ENCODE results near the gene COL1A2. TPM values are rescaled to one million over a fixed set of nuclear protein-coding genes. Genes with fewer than 3 reads are reported as not detected.

Gene COL1A2
- total RNA-seq, 1 donor from 2014 or later: 6.8 TPM

DNA sequence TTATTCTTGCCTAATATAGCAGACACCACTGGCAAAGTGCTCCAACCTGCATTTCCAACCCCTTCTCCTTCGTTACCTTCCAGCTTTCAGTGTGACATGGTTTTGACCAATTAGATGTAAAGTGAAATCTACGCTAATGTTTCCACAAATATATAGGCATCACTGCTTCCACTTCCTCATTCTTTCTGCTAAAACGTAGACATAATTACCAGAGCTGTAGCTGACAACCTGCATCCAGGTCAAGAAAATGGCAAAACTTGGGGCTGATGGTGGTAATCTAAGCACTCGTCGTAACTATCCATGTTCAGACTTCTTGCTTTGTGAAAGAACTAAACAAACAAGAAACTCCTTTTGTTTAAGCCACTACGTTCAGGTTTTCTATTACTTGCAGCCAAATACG is 41.8 kb upstream of the COL1A2 start:
- H3K36me3 Mint-ChIP-seq (ENCODE audit: unreplicated experiment): no peaks in the 10 kb centered on the region
- no peaks in the 10 kb centered on the region for H3K9me3 Mint-ChIP-seq (ENCODE audit: unreplicated experiment)
- TF ChIP-seq, protein P1, sequence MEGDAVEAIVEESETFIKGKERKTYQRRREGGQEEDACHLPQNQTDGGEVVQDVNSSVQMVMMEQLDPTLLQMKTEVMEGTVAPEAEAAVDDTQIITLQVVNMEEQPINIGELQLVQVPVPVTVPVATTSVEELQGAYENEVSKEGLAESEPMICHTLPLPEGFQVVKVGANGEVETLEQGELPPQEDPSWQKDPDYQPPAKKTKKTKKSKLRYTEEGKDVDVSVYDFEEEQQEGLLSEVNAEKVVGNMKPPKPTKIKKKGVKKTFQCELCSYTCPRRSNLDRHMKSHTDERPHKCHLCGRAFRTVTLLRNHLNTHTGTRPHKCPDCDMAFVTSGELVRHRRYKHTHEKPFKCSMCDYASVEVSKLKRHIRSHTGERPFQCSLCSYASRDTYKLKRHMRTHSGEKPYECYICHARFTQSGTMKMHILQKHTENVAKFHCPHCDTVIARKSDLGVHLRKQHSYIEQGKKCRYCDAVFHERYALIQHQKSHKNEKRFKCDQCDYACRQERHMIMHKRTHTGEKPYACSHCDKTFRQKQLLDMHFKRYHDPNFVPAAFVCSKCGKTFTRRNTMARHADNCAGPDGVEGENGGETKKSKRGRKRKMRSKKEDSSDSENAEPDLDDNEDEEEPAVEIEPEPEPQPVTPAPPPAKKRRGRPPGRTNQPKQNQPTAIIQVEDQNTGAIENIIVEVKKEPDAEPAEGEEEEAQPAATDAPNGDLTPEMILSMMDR (IDR thresholded peaks at IDR 0.05; ENCODE audit: partially characterized antibody, unreplicated experiment): no peak
- no peaks in the 10 kb centered on the region for H3K27me3 Mint-ChIP-seq (ENCODE audit: unreplicated experiment)
- H3K27ac Mint-ChIP-seq (ENCODE audit: unreplicated experiment): no peak overlapping the region
- H3K4me1 Mint-ChIP-seq (ENCODE audit: low read depth, unreplicated experiment): no peaks in the 10 kb centered on the region
- DNase-seq: no peak
- no peak overlapping the region for H3K4me3 Mint-ChIP-seq (ENCODE audit: unreplicated experiment)

DNA sequence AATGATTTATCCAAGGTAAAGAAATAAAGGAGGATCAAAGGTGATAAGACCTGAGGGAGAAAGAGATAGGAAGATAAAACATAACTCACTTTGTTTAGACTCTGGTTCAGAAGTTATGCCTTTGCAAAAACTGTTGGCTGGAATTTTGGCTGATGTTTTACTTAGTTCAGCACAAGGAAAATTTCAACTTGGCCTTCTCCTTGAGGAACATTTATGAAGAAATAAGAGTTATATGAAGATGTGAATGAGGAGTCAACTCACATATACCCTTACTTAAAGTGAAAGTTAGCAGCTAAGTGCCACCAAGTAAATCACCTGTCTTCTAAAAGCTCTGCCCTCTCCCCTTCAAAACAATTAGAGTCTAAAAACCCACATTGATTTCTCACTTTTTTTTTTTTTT is 39.7 kb upstream of the COL1A2 start:
- H3K27me3 Mint-ChIP-seq (ENCODE audit: unreplicated experiment): no peaks in the 10 kb centered on the region
- H3K9me3 Mint-ChIP-seq (ENCODE audit: unreplicated experiment): peaks cover 2% of the 10 kb centered on the region
- no peak overlapping the region for H3K27ac Mint-ChIP-seq (ENCODE audit: unreplicated experiment)
- TF ChIP-seq, protein P1 (IDR thresholded peaks at IDR 0.05; ENCODE audit: partially characterized antibody, unreplicated experiment): no peak
- no peak overlapping the region for H3K4me3 Mint-ChIP-seq (ENCODE audit: unreplicated experiment)
- no peak for DNase-seq
- H3K36me3 Mint-ChIP-seq (ENCODE audit: unreplicated experiment): no peaks in the 10 kb centered on the region
- H3K4me1 Mint-ChIP-seq (ENCODE audit: low read depth, unreplicated experiment): no peaks in the 10 kb centered on the region

DNA sequence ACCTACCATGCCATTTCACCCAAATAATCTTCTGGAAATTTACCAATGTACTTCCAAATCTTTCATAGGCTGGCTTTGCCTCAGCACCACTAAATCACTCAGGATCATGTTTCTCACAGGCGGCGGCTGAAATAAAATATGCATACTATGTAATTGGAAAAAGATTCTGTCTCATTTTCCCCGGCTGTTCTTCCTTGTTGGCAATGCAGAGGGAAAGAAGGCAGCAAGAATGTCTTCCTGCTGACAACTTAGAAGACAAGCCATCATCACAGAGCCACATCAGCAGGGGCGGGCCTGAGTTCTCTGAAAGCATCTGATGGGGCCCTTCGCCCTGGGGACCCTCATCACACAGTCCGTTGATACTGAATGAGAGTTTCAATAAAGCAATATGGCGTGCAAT is 39.2 kb upstream of the COL1A2 start:
- Mint-ChIP-seq H3K4me3 (ENCODE audit: unreplicated experiment) (no peak overlapping the region), H3K36me3 (ENCODE audit: unreplicated experiment) (no peaks in the 10 kb centered on the region), H3K27ac (ENCODE audit: unreplicated experiment) (no peak overlapping the region), H3K27me3 (ENCODE audit: unreplicated experiment) (no peaks in the 10 kb centered on the region), H3K9me3 (ENCODE audit: unreplicated experiment) (peaks cover 2% of the 10 kb centered on the region), H3K4me1 (ENCODE audit: low read depth, unreplicated experiment) (no peaks in the 10 kb centered on the region)
- TF ChIP-seq, protein P1 (IDR thresholded peaks at IDR 0.05; ENCODE audit: partially characterized antibody, unreplicated experiment): no peak
- no peak for DNase-seq

DNA sequence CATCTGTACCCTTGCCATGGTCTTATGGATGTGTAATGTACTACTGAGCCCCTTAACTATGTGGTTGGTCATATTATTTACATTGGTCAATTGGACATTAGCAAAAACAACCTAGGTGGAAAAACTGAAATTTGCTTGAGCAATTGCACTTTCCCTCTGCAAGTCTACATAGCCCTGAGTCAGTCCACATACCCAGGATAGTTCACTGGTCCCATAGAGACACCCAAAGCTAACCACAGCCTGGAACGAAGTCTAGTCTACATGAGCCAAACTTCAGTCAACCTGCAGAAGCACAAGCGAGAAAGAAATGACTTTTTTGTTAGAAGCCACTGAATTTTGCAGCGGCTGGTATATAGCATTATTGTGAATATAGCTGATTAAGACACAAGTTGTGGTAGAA is 37.6 kb upstream of the COL1A2 start:
- H3K9me3 Mint-ChIP-seq (ENCODE audit: unreplicated experiment): peaks cover 2% of the 10 kb centered on the region
- H3K4me1 Mint-ChIP-seq (ENCODE audit: low read depth, unreplicated experiment): no peaks in the 10 kb centered on the region
- DNase-seq: no peak
- TF ChIP-seq, protein P1 (IDR thresholded peaks at IDR 0.05; ENCODE audit: partially characterized antibody, unreplicated experiment): no peak
- no peaks in the 10 kb centered on the region for H3K27me3 Mint-ChIP-seq (ENCODE audit: unreplicated experiment)
- no peak overlapping the region for H3K27ac Mint-ChIP-seq (ENCODE audit: unreplicated experiment)
- no peak overlapping the region for H3K4me3 Mint-ChIP-seq (ENCODE audit: unreplicated experiment)
- H3K36me3 Mint-ChIP-seq (ENCODE audit: unreplicated experiment): no peaks in the 10 kb centered on the region

DNA sequence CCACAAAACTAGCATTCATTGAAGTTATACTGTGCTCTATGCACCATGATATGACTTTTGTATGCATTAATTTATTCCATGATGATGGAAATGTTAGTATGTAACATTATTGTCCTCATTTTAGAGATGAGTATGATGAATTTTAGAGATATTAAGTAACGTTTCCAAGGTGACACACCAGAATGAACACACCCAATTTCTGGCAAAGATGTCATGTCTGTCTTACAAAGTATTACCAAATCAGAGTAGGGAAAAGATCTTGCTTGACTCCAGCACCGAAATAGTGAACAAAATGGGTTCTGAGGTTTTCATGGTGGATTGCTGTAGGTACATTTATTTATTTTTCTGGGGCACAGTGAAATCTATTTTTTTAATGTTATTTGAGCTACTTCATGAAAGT is 33.8 kb upstream of the COL1A2 start:
- Mint-ChIP-seq H3K27ac (ENCODE audit: unreplicated experiment) (no peak overlapping the region), H3K4me3 (ENCODE audit: unreplicated experiment) (no peak overlapping the region), H3K9me3 (ENCODE audit: unreplicated experiment) (peaks cover 2% of the 10 kb centered on the region), H3K36me3 (ENCODE audit: unreplicated experiment) (no peaks in the 10 kb centered on the region), H3K27me3 (ENCODE audit: unreplicated experiment) (peaks cover 5% of the 10 kb centered on the region), H3K4me1 (ENCODE audit: low read depth, unreplicated experiment) (no peaks in the 10 kb centered on the region)
- TF ChIP-seq, protein P1 (IDR thresholded peaks at IDR 0.05; ENCODE audit: partially characterized antibody, unreplicated experiment): no peak
- DNase-seq: no peak

Measured in glutamatergic neuron (in vitro differentiated cells).